ENCODE data around the gene IGLON5. TPM values are rescaled to one million over a fixed set of nuclear protein-coding genes. Genes with fewer than 3 reads are reported as not detected.

The IGLON5 gene
- total RNA-seq, 1 experiment from 2014 or later: 41.2 TPM

- TF ChIP-seq ARID4B (CRISPR knock-in tag; IDR thresholded peaks at IDR 0.05; ENCODE audit: borderline replicate concordance): no peak
Measured at GRCh38 chr19:51347209-51347928, 35.9 kb downstream of the IGLON5 start (continued).

GRCh38 chr19:51351266-51351990 lies 40.0 kb downstream of the IGLON5 start:
- Mint-ChIP-seq H3K36me3 (peaks cover 5% of the 10 kb centered on the region; the same call in 1 of the 2 replicates), H3K27me3 (ENCODE audit: low read depth) (no peaks in the 10 kb centered on the region), H3K4me3 (no peak overlapping the region), H3K4me1 (peaks cover 15% of the 10 kb centered on the region), H3K27ac (no peak overlapping the region), H3K9me3 (no peaks in the 10 kb centered on the region)
- TF ChIP-seq ZNF512 (CRISPR knock-in tag; IDR thresholded peaks at IDR 0.05; ENCODE audit: borderline replicate concordance): no peak
- no peak for TF ChIP-seq ARID4B (CRISPR knock-in tag; IDR thresholded peaks at IDR 0.05; ENCODE audit: borderline replicate concordance)
- no peak for TF ChIP-seq FOXP1 (CRISPR knock-in tag; IDR thresholded peaks at IDR 0.05; ENCODE audit: borderline replicate concordance)
- no peak for TF ChIP-seq NFE2L1 (CRISPR knock-in tag; IDR thresholded peaks at IDR 0.05)
- TF ChIP-seq TCF7 (CRISPR knock-in tag; IDR thresholded peaks at IDR 0.05; ENCODE audit: low read depth): no peak
- TF ChIP-seq, protein P1, sequence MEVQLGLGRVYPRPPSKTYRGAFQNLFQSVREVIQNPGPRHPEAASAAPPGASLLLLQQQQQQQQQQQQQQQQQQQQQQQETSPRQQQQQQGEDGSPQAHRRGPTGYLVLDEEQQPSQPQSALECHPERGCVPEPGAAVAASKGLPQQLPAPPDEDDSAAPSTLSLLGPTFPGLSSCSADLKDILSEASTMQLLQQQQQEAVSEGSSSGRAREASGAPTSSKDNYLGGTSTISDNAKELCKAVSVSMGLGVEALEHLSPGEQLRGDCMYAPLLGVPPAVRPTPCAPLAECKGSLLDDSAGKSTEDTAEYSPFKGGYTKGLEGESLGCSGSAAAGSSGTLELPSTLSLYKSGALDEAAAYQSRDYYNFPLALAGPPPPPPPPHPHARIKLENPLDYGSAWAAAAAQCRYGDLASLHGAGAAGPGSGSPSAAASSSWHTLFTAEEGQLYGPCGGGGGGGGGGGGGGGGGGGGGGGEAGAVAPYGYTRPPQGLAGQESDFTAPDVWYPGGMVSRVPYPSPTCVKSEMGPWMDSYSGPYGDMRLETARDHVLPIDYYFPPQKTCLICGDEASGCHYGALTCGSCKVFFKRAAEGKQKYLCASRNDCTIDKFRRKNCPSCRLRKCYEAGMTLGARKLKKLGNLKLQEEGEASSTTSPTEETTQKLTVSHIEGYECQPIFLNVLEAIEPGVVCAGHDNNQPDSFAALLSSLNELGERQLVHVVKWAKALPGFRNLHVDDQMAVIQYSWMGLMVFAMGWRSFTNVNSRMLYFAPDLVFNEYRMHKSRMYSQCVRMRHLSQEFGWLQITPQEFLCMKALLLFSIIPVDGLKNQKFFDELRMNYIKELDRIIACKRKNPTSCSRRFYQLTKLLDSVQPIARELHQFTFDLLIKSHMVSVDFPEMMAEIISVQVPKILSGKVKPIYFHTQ (CRISPR knock-in tag; IDR thresholded peaks at IDR 0.05): no peak
- POLR2A ChIA-PET: no interaction called here
- ATAC-seq (no peak), DNase-seq (ENCODE audit: low spot score) (no peak)
- CTCF ChIA-PET: interaction anchor here (1.3 kb wide), 1 partner anchor 12 kb away, joined by 4 read pairs; no protein-coding TSS in a partner anchor

Data from WTC11 (cell line).